RPMI7951 (cell line): ENCODE results near the gene SEC14L5. TPM values are rescaled to one million over a fixed set of nuclear protein-coding genes. Genes with fewer than 3 reads are reported as not detected.

Experiments
- total RNA-seq: library from RNA; depleted of rRNA; stranded (reverse); fragments of >200 nt; shearing (Covaris generic); gene quantifications from 2 replicates; pipeline ENCODE4 v1.2.3, GENCODE V29; 2014; rRNA removed

SEC14L5 gene
- total RNA-seq, 1 experiment from 2014 or later = not detected

Other genes with a start within 250 kb of the SEC14L5 start
- 8.9 and 10.6 TPM in 2 replicates for gene ANKS3, start 224.1 kb upstream of the SEC14L5 start, total RNA-seq
- gene DNAAF8, start 223.8 kb upstream of the SEC14L5 start, total RNA-seq = 0.36 and 0.49 TPM in 2 replicates
- 5.2 and 5.4 TPM in 2 replicates for gene ZNF500, start 191.2 kb upstream of the SEC14L5 start, total RNA-seq
- gene SEPTIN12, start 170.0 kb upstream of the SEC14L5 start, total RNA-seq = not detected in 2 replicates
- gene SMIM22, start 163.0 kb upstream of the SEC14L5 start, total RNA-seq = not detected in 2 replicates
- gene ROGDI, start 155.7 kb upstream of the SEC14L5 start, total RNA-seq = 13.1 and 16.9 TPM in 2 replicates
- 17.8 and 21.4 TPM in 2 replicates for gene GLYR1, start 111.0 kb upstream of the SEC14L5 start, total RNA-seq
- gene UBN1, start 110.8 kb upstream of the SEC14L5 start, total RNA-seq = 16.5 and 19.7 TPM in 2 replicates
- 0.12 and 0.20 TPM in 2 replicates for gene PPL, start 21.2 kb upstream of the SEC14L5 start, total RNA-seq
- gene NAGPA, start 75.6 kb downstream of the SEC14L5 start, total RNA-seq = 11.8 and 13.9 TPM in 2 replicates
- gene C16orf89, start 107.6 kb downstream of the SEC14L5 start, total RNA-seq = not detected in 2 replicates
- 13.1 and 22.7 TPM in 2 replicates for gene ALG1, start 113.5 kb downstream of the SEC14L5 start, total RNA-seq
- 7.4 and 10.7 TPM in 2 replicates for gene EEF2KMT, start 139.5 kb downstream of the SEC14L5 start, total RNA-seq